ENCODE results near the gene EIF5A.
"Not testable (repeated sequence)": the region's sequence is repeated elsewhere in the genome, so short reads cannot be mapped to it uniquely, and the experiment has no call there.

Gene EIF5A

DNA sequence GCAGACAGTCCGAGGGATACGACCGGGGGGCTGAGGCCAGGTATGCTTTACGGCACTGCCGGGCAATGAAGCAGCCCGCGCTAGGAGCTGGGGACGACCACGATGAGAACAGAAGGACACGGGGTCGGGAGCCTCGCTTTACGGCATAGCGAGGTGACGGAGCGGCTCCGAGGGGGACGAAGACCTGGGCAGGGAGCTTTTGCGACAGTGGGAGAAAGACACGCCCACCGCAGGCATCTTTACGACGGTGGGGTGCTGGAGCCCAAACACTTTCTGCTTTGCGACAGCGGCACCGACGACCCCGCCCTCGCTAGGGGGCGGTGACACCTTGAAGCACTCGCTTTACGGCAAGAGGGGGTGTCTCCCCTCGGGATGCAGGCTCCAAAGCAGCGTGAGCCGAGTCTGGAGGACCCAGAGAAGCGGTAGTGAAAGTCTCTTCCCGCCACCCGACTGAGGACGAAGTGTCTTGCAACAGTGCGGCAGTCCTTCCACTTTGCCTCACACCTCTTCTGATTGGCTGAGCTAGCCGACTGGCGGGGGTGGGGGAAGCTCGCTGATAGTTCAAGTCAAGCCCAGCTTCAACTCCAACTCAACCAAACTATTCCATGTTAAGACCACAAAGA is 22.1 kb downstream of the EIF5A start:
- FAIRE-seq: peak; percentile 98
- DNase-seq (ENCODE audit: insufficient read length, low spot score): peak; percentile 96

DNA sequence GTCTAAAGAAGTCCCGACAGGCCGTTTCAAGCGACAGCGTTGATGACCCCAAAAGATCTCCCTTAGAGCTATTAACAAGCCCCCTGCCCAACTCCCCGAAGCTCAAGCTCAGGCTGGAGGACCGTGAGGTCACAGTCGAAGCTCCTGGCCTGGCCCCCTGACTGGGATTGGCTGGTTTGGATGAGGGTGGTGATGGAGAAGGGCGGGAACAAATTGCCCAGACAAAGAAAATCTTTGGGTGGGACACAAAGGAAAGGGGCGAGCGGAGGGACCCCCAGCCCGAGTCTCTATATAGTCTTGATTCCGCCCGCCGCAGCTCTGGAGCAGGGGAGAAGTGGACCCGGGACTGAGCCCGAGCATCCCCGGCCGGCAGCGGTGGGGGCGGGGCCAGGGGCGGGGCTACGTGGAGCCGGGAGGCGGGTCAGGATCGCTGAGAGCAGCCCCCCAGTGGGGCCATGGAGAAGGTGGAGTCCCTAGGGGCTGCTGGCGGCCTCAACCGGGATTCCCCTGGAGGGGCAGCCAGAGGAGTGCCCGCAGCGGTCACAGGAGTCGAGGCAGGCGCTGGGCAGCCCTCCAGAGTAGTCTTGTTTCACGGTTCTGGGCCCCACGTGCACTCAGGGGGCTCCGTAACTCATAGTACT is 22.7 kb downstream of the EIF5A start:
- FAIRE-seq (no peak), DNase-seq (ENCODE audit: insufficient read length, low spot score) (peak; percentile 61)

DNA sequence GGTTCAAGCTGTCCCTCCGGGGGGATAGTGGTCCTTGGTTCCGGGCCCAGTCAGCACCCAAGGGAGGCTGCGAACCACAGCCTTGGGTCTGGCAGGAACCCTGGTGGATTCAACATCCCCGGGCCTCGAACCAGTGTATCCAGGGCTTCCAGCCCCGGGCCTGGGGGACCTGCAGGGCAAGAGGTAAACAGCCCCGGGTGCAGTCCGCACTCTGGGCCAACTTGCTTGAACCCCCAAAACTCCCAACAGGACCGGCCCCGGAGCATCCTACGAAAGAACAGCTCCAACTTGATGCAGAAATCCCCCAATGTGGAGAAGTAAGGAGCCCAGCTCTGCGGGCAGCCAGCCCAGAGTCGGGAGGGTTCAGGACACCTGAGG is 23.2 kb downstream of the EIF5A start:
- DNase-seq (ENCODE audit: insufficient read length, low spot score) (no peak), FAIRE-seq (no peak)

DNA sequence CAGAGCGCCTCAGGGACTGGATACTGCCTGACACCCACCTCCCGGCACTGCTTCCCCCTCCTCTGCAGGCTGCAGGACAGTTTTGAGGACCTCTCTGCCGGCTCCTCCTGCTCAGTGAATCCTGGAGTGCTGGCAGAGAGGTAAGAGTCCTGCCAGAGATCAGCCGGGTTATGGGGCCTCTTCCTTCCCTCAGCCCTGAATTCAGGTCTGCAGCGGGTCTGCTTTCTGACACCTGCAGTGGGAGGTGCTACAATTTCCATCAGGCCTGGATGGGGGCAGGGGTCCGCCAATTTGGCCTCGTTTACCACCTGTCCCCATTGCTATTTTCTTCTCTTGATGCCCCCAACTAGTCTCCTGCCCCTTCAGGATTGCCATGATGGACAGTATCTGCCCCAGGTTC is 24.7 kb downstream of the EIF5A start:
- DNase-seq (ENCODE audit: insufficient read length, low spot score) (no peak), FAIRE-seq (no peak)

DNA sequence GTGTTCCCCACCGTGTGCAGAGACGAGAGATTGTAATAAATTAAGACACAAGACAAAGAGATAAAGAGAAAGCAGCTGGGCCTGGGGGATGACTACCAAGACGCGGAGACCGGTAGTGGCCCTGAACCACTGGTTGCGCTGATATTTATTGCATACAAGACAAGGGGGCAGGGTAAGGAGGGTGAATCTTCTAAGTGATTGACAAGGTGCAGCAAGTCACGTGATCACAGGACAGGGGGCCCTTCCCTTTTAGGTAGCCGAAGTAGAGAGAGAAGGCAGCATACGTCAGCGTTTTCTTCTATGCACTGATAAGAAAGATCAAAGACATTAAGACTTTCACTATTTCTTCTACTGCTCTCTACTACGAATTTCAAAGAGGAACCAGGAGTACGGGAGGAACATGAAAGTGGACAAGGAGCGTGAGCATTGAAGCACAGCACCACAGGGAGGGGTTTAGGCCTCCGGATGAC is 25.2 kb downstream of the EIF5A start:
- FAIRE-seq: peak; percentile 66
- DNase-seq (ENCODE audit: insufficient read length, low spot score): not testable (repeated sequence)

DNA sequence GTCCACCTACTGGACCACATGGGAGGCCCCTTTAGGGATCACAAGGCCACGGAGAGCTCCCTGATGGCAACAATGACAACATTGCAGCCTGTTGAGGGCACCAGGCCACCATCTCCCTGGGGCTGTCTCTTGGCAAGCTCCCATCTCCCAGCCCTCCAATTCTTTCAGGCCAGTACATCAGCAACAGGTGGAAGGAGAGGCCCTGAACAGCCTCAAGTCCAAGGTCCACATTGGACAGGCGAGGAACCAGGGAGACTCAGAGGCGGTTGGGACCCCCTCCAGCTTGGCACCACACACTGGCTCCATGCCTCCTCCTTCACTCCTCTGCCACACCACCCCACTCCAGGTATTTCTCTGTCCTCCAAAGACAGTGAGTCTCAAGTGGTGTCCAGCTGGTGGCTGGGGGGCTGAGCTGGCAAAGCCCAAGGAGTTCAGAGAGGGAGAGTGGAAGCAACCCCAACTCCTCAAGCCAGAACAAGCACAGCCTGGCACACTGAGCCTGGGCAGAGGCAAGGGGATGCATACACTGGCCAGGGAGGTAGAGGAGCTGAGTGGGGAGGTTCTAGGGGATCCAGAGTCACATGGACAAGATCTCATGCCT is 27.6 kb downstream of the EIF5A start:
- FAIRE-seq (no peak), DNase-seq (ENCODE audit: insufficient read length, low spot score) (no peak)

DNA sequence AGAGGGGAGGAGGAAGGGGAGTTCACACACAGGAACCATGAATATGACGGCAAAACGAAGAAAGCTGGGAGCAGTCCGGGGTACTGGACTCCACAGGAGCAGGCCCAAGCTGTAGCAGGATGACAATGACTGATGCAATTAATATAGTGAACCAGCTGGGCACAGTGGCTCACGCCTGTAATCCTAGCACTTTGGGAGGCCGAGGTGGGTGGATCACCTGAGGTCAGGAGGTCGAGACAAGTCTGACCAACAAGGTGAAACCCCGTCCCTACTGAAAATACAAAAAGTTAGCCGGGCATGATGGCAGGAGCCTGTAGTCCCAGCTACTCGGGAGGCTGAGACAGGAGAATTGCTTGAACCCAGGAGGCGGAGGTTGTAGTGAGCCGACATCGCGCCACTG is 28.3 kb downstream of the EIF5A start:
- not testable (repeated sequence) for FAIRE-seq; DNase-seq (ENCODE audit: insufficient read length, low spot score)

DNA sequence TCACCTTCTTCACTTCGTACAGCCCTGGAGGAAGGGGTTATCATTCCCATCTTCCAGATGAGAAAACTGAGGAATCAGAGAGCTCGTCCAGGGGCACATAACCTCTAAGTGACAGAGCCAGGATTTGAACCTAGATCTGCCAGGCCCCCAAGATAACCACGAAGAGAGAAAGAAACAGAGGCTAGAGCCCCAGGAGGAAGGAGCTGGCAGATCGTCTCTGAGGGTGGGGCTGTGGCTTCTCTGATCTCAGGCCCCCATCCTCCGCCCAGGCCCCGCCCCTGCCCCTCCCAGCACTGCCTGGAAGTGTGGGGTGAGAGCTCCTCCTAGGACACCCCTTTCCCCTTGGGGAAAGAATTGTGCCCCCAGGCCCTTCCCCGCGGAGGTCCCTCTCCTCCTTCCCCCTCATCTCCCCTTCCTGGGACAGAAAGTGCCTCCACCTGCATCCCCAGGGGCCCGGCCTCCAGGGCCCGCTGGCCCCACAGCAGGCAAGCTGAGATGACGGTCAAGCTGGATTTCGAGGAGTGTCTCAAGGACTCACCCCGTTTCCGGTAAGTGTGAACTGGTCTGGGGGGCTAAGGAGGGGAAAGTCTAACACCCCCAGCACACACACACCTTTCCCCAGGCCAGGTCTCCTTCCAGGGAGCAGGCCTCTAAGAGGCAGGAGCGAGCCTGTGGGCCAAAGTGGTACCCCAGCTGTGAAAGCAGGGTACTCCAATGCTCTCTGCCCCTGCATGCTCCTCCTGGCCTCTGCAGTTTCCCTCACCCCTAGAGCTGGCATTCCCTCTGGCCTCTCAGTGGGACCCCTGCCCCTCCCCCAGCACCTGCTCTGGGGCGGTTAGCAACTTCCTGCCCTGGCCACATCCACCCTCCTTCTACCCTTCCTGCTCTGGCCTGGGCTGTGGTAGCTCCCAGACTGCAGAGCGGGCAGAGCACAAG is 29.1 kb downstream of the EIF5A start, which contains the start of gene ACAP1:
Gene ACAP1 (plus strand): TSS at position 290 of the 936 bp plus-strand sequence. CDS start 206 bp downstream, at position 496.
- peak; percentile 65 for DNase-seq (ENCODE audit: insufficient read length, low spot score)
- FAIRE-seq: peak; percentile 97

DNA sequence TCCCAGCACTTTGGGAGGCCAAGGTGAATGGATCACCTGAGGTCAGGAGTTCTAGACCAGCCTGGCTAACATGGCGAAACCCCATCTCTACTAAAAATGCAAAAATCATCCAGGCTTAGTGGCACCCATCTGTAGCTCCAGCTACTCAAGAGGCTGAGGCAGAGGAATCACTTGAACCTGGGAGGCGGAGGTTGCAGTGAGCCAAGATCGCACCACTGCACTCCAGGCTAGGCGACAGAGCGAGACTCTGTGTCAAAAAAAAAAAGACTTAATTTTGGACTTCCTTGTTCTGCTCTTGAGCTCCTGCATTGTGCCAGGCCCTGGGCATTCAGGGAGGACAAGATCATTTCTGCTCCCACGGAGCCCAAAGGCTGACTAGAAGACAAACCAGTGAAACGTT is 30.2 kb downstream of the EIF5A start:
- not testable (repeated sequence) for FAIRE-seq; DNase-seq (ENCODE audit: insufficient read length, low spot score)

DNA sequence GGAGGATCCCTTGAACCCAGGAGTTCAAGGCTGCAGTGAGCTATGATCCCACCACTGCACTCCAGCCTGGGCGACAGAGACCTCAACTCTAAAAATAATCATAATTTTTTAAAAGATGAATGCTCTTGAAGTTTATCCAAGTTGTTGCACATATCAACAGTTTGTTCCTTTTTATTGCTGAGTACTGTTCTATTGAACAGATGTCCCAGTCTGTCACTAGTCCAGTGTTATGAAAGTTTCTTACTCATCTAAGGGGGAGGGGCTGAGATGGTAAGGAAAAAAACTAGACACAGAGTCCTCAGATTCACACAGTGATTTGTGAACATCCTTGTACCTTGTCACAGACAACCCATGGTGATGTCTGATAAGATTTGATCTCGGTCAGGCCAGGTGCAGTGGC is 32.8 kb downstream of the EIF5A start:
- no peak for FAIRE-seq

DNA sequence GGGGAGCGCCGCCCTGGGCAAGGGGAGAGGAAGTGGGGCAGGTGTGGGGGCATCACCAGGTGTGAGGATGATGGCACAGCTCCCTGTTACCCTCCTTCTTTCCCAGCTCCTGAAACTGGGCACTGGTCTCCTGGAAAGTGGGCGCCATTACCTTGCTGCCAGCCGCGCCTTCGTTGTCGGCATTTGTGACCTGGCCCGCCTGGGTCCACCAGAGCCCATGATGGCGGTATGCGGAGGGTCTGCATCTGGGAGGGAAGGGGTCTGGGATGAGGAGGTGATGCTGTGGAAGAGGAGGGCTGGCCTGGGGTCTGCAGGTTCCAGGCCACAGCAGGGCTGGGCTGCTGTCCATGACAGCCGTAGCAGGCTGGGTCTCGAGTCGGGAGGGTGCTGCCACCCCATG is 34.4 kb downstream of the EIF5A start:
- FAIRE-seq: no peak

More for the DNA sequence above, 32.8 kb downstream of the EIF5A start:
- no peak for DNase-seq (ENCODE audit: insufficient read length, low spot score)

DNA sequence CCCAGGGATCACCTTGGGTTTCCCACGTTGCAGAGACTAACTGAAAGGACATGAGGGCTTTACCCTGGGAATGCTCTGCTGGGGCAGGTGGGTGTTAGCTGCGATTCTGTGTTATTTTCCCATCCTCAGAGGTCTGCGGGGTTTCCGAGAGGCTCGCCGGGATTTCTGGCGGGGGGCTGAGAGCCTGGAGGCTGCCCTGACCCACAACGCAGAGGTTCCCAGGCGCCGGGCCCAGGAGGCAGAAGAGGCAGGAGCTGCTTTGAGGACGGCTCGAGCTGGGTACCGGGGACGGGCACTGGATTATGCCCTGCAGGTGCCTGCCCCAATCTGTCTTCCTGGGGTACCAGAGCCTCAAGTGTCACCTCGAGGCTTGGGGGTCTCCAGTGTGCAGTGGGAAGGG is 35.8 kb downstream of the EIF5A start:
- no peak for FAIRE-seq
- no peak for DNase-seq (ENCODE audit: insufficient read length, low spot score)

More for the DNA sequence above, 34.4 kb downstream of the EIF5A start:
- DNase-seq (ENCODE audit: insufficient read length, low spot score): no peak

DNA sequence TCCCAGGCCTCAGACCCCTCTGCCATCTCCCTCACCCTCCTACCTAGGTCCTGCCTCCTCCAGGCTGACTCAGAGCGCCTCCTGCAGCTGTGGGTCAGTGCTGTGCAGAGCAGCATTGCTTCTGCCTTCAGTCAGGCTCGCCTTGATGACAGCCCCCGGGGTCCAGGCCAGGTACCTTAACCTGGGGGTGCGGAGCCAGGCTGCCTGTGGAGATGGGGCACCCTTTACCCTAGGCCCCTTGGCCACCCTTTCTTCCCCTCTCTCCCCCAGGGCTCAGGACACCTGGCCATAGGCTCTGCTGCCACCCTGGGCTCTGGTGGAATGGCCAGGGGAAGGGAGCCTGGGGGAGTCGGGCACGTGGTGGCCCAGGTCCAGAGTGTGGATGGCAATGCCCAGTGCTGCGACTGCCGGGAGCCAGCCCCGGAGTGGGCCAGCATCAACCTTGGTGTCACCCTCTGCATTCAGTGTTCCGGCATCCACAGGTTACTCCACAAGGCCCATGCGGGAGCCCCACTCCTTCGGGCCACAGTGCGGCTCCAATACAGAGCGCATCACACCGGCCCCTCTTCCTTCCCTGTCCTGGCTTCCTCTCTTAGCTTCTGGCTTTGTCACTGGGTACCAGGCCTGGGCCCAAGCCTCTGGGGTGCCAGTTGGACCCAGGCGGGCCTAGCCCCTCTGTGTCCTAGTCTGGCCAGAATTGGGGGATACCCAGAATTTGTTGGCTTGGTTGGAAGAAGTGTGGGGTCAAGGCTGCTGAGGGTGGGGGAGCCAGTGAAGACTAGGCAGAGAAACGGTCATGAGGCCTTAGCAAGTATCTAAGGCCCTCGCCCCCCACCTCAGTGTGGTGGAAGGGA is 39.6 kb downstream of the EIF5A start:
- FAIRE-seq (no peak), DNase-seq (ENCODE audit: insufficient read length, low spot score) (no peak)

DNA sequence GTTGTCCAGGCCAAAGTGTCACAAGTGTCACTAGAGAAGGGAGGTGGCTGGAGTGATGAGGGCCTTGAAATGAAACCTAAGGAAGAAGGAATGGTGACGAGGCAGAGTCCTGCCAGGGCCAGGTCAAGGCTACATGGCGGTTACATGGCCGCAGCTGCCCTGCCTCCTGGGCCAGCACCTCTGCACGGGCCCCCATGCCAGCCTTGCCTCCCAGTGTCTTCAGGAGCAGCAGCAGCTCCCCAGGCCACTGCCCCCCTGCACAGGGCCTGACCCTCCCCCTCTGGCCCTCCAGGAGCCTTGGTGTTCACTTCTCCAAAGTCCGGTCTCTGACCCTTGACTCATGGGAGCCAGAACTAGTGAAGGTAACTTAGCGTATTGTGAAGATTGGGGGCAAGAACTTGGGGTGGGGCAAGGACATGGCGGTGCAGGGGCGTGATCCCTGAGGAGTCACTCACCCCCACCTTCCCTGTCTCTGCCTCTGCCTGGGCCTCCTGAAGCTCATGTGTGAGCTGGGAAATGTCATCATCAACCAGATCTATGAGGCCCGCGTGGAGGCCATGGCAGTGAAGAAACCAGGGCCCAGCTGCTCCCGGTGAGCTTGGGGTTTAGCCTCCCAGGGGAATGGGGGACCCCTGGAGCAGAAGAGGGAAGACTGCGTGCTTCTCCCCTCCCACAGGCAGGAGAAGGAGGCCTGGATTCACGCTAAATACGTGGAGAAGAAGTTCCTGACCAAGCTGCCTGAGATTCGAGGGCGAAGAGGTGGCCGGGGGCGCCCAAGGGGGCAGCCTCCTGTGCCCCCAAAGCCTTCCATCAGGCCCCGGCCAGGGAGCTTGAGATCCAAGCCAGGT is 40.4 kb downstream of the EIF5A start:
- no peak for FAIRE-seq
- no peak for DNase-seq (ENCODE audit: insufficient read length, low spot score)

DNA sequence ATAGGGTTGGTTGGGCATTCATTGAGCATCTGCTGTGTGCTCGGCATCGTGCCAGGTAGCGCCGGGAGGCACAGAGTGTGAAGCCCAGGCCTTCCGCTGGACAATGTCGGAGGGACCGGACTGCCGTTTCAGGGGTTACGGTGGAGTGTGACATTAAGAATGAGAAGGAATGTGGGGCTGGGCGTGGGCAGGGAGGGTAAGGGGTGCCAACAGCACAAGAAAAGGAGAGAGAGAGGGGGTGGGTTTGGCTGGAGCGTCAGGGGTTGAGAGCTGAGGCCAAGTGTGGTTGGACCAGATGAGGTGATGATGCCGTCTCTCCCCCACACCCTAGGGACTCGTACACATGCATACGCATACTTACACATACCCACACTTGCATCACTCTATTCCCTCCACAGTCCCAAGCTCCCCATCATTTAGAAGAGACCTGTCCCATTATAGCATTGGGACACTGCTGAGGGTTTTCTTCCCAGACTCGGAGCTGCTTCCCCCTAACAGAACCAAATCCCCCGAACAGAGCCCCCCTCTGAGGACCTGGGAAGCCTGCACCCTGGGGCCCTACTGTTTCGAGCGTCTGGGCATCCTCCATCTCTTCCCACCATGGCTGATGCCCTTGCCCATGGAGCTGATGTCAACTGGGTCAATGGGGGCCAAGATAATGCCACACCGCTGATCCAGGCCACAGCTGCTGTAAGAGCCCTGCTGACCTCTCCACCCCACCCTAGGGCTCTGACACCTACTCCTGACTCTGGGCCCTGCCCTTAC is 41.2 kb downstream of the EIF5A start:
- DNase-seq (ENCODE audit: insufficient read length, low spot score) (no peak), FAIRE-seq (no peak)

DNA sequence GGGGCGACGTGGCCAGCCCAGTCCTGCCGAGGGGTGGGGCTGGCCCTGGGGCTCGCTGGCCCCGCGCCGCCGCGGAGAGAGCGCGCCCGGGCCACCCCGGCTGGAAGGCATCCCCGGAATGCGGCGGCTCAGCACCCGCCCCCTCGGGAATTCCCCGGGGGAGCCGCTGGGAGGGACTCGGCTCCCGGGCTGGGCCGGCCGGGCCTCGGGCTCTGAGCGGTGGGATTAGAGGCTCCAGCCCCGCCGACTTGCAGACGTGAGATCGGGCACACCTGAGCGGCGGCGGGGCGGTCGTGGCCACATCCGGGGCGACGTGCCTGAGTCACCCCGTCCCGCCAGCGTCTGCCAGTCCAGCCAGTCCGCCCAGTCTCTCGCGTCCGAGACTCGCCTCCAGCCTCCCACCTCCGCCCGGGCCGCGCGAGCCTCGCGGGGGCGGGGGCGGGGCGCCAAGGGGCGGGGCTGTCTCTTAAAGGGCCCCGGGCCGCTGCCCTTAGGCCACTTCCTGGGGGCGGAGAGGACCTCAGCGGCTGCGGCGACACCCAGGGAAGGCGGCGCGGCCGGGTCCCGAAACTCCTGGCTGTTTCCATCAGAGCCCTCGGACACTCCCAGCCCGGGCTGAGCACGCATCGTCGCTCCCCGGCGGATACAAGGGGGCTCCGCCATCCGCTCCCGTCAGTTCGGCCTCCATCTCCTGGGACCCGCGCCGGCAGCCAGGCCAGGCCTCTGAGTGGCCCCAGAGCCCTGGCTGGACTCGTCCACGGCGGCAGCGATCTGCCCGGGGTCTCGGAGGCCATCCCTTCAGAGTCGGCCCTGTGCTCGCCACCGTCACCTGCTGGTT is 44.5 kb downstream of the EIF5A start, which contains the start of gene KCTD11:
Gene KCTD11 (plus strand): TSS at position 498 of the 838 bp plus-strand sequence.
- peak; percentile 83 for FAIRE-seq

DNA sequence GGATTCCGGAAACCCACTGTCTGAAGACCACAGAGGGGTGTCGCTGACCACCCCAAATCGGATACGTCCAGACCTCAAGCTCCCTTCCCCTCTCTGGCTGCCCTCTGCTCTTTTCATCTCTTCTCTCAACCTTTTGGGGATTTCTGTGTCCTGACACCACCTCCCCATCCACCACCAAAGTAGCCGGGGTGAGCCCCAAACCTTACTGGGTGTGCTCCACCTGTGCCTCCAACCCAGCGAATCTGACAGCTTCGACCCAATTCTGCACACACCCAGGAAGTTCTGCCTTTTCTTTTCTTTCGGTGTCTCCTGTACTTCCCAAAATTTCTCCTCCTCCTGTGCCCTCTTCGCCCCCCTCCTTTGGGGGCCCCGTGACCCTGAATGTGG is 45.1 kb downstream of the EIF5A start:
- FAIRE-seq: no peak
- no peak for DNase-seq (ENCODE audit: insufficient read length, low spot score)

More for the DNA sequence above, 44.5 kb downstream of the EIF5A start, which contains the start of gene KCTD11:
- DNase-seq (ENCODE audit: insufficient read length, low spot score): peak; percentile 95

Data from GM19239 (cell line).